Fibroblast of mammary gland (primary cell): ENCODE measurements around the gene F8A3.
A peak's percentile ranks its signal among the peaks of the same experiment; 100 is the strongest.

Experiments used
- DNase-seq: peaks from one replicate; pipeline ENCODE4 v3.0.0-alpha.2; 2010; ENCODE audit warnings: low read depth
- H3K4me3 ChIP-seq: 2 replicates; pipeline ENCODE4 v1.5.1; 2011; ENCODE audit warnings: low read depth, mild to moderate bottlenecking, low read length, moderate library complexity; ENCODE audit not compliant: control insufficient read depth
- TF ChIP-seq, protein P1 (sequence below): conservative IDR thresholded peaks from 2 replicates; pipeline ENCODE4 v1.5.1; 2011; ENCODE audit warnings: low read depth, low read length, inconsistent platforms; ENCODE audit not compliant: control insufficient read depth, insufficient read depth

Gene F8A3

GRCh38 chrX:155434906-155435743 is 23.3 kb downstream of the F8A3 start:
- peak; percentile 31 for DNase-seq
- TF ChIP-seq, protein P1, sequence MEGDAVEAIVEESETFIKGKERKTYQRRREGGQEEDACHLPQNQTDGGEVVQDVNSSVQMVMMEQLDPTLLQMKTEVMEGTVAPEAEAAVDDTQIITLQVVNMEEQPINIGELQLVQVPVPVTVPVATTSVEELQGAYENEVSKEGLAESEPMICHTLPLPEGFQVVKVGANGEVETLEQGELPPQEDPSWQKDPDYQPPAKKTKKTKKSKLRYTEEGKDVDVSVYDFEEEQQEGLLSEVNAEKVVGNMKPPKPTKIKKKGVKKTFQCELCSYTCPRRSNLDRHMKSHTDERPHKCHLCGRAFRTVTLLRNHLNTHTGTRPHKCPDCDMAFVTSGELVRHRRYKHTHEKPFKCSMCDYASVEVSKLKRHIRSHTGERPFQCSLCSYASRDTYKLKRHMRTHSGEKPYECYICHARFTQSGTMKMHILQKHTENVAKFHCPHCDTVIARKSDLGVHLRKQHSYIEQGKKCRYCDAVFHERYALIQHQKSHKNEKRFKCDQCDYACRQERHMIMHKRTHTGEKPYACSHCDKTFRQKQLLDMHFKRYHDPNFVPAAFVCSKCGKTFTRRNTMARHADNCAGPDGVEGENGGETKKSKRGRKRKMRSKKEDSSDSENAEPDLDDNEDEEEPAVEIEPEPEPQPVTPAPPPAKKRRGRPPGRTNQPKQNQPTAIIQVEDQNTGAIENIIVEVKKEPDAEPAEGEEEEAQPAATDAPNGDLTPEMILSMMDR = no peak
- H3K4me3 ChIP-seq = no peak overlapping the region

- no peak for DNase-seq
- TF ChIP-seq, protein P1 = no peak
- H3K4me3 ChIP-seq = no peak overlapping the region
Observed at GRCh38 chrX:155417769-155418168, 40.7 kb downstream of the F8A3 start.
